ENCODE measurements around the gene SPAG16.

GRCh38 chr2:214389334-214389733 lies 1105.1 kb downstream of the SPAG16 start:
- TF ChIP-seq CTCF (IDR thresholded peaks at IDR 0.05; ENCODE audit: low read depth, low read length) (no peak), EZH2phosphoT487 (IDR thresholded peaks at IDR 0.05; ENCODE audit: low read depth) (no peak)
